GM18502 (cell line): ENCODE measurements around the gene LTO1.

ENCODE experiments used
- ATAC-seq: cut with Tn5 transposase; IDR thresholded peaks from one replicate; pipeline ENCODE4 v1.9.1; 2021; ENCODE audit warnings: mild to moderate bottlenecking; ENCODE audit not compliant: unreplicated experiment, poor library complexity

The LTO1 gene

GRCh38 chr11:69648679-69649575 lies 26.2 kb downstream of the LTO1 start:
- ATAC-seq = no peak

DNA sequence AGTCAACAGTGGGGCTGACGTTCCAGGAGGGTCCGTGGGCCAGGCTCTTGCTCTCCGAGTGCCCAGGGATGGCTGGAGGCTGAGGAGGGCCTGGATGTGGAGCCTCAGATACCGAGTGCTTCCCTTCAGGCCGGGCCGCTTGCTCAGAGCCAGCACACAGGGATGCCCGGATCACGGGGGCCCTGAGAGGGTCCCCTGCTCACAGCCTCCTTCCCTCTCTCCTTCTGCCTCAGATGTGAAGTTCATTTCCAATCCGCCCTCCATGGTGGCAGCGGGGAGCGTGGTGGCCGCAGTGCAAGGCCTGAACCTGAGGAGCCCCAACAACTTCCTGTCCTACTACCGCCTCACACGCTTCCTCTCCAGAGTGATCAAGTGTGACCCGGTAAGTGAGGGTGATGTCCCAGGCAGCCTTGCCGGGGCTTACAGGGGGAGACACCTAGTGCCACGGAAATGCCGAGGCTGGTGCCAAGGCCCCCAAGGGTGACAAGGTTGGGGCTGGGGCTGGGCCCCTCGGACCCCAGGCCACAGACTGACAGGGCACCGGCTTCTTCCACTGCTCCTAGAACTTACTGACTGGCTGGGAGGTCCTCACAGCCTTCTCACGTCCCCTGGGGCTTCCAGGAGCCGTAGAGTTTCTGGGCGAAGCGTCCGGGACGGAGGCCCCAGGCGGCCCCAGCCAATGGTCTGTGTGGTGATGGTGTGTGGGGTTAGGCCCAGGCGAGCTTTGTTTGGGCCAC lies 27.2 kb downstream of the LTO1 start:
- no peak for ATAC-seq

- no peak for ATAC-seq
Measured at GRCh38 chr11:69647390-69647748, 27.8 kb downstream of the LTO1 start.

- ATAC-seq = no peak
Measured at GRCh38 chr11:69646493-69647389, 28.4 kb downstream of the LTO1 start.

GRCh38 chr11:69645801-69646492 lies 29.2 kb downstream of the LTO1 start:
- ATAC-seq = no peak

GRCh38 chr11:69644962-69645675 lies 30.0 kb downstream of the LTO1 start:
- no peak for ATAC-seq

GRCh38 chr11:69644071-69644961 lies 30.8 kb downstream of the LTO1 start:
- no peak for ATAC-seq

DNA sequence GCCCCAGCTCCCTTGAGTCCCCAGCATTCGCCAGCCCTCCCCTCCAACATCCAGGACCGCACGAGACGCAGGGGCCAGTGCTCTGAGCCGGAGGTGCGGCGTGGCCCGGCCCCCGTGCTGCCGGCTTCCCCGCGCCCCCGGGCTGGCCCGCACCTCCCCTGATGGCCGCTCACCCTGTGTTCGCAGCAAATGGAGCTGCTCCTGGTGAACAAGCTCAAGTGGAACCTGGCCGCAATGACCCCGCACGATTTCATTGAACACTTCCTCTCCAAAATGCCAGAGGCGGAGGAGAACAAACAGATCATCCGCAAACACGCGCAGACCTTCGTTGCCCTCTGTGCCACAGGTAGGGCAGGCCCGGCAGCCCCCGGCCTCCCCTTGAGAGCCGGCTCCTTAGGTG lies 31.5 kb downstream of the LTO1 start:
- no peak for ATAC-seq

GRCh38 chr11:69642913-69643632 lies 32.1 kb downstream of the LTO1 start:
- ATAC-seq = peak; percentile 63

DNA sequence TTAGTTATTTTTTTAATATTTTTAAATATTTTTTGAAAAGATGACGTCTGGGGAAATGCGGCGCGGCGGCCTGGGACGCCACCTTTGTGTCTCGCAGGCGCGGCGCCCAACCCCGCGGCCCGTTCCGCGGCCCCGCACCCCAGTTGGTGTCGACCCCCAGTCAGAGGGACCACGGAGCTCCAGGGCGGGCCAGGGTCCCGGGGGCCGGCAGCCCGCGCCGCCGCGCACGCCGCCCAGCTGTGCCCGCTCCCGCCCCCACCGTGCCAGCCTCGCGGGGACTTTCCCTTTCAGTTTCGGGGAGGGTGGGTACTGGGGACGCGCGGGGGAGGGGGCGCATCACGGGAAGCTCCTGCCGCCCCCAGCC lies 32.6 kb downstream of the LTO1 start:
- peak; percentile 1 for ATAC-seq

GRCh38 chr11:69641681-69642548 lies 33.2 kb downstream of the LTO1 start:
- ATAC-seq = no peak

- no peak for ATAC-seq
Measured at GRCh38 chr11:69640995-69641581, 34.1 kb downstream of the LTO1 start, which contains the start of gene CCND1. Gene CCND1 (plus strand): TSS chr11:69641156. CDS start chr11:69641314, 158 bp downstream.

- no peak for ATAC-seq
Measured at GRCh38 chr11:69640260-69640994, 34.7 kb downstream of the LTO1 start.

GRCh38 chr11:69639831-69640230 lies 35.3 kb downstream of the LTO1 start:
- no peak for ATAC-seq

DNA sequence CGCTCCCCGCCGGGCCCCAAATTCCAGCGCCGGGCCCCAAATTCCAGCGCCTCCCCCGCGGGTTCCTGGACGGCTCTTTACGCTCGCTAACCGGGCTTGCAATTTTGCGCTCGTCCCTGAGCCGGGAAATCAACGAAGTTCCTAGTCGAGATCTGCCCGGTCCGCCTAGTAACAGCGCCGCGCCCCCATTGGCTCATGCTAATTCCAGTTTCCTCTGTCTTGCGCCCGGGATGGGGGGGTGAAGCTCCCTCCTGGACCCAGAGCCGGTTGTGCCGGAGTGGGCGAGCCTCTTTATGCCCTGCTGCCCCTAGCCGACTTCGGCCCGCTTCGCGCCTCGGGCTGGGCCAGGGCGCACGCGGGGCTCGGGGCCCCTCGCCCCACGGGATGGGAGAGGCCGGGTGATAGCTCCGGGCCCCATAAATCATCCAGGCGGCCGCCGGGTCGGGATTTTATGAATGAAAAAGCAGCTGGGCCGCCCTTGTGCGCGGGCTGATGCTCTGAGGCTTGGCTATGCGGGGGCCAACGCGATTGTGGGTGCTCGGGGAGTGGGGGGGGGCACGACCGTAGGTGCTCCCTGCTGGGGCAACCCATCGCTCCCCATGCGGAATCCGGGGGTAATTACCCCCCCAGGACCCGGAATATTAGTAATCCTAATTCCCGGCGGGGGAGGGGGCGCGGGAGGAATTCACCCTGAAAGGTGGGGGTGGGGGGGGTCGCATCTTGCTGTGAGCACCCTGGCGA lies 36.0 kb downstream of the LTO1 start:
- no peak for ATAC-seq
